Measurements from ENCODE around the gene COBL.

The COBL gene

DNA sequence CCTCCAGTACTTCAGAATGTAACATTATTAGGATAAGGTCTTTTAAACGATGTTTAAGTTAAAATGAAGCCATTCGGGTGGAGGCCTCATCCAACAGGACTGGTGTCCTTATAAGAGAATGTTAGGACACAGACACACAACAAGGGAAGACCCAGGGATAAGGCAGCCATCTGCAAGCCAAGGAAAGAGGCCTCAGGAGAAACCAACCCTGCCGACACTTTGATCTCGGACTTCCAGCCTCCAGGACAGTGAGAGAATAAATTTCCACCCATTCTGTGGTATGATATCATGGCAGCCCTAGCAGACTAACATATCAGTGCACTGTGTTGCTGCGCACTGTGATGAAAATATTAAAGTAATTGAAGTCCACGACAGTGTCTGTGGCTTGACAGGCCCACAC is 250.8 kb downstream of the COBL start:
- Histone ChIP-seq H3K36me3 (no peaks in the 10 kb centered on the region), H3K27ac (no peak overlapping the region)
- intact Hi-C loops (cut with DNase I; ENCODE audit: low total_unique reads), result loop anchor here (5.0 kb wide), 1 partner anchor 598 kb away; no protein-coding TSS in a partner anchor

DNA sequence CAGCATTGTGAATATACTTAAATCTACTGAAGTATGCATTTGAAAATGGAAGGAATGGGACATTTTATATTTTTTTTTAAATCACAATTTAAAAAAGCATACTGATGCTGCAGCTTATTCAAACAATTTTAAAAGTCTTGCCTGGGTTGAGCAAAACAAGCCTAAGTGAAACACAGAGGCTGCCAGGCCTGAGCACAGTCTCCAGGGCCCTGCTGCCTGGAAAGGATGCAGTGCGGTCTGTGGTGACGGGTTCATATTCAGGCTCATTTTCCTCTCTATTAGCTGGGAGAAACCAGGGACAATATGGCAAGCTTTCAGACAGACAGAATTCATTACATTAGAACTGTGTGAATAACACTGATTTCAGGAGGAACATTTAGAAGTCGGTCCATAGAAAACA is 251.9 kb downstream of the COBL start:
- no peak overlapping the region for H3K4me3 ChIP-seq
- H3K36me3 ChIP-seq, result no peaks in the 10 kb centered on the region
- no peaks in the 10 kb centered on the region for H3K27me3 ChIP-seq
- H3K4me1 ChIP-seq, result peaks cover 0 to 10% (median 0%) of the 10 kb centered on the region in 4 donors
- intact Hi-C loops (cut with DNase I; ENCODE audit: low total_unique reads), result loop anchor here (5.0 kb wide), 1 partner anchor 597 kb away; no protein-coding TSS in a partner anchor
- no peaks in the 10 kb centered on the region for H3K9me3 ChIP-seq
- no peak overlapping the region for H3K27ac ChIP-seq
- TF ChIP-seq, protein P1, sequence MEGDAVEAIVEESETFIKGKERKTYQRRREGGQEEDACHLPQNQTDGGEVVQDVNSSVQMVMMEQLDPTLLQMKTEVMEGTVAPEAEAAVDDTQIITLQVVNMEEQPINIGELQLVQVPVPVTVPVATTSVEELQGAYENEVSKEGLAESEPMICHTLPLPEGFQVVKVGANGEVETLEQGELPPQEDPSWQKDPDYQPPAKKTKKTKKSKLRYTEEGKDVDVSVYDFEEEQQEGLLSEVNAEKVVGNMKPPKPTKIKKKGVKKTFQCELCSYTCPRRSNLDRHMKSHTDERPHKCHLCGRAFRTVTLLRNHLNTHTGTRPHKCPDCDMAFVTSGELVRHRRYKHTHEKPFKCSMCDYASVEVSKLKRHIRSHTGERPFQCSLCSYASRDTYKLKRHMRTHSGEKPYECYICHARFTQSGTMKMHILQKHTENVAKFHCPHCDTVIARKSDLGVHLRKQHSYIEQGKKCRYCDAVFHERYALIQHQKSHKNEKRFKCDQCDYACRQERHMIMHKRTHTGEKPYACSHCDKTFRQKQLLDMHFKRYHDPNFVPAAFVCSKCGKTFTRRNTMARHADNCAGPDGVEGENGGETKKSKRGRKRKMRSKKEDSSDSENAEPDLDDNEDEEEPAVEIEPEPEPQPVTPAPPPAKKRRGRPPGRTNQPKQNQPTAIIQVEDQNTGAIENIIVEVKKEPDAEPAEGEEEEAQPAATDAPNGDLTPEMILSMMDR (IDR thresholded peaks at IDR 0.05), result no peak
- DNase-seq, result no peak

More for the DNA sequence above, 250.8 kb downstream of the COBL start:
- no peaks in the 10 kb centered on the region for H3K27me3 ChIP-seq
- H3K4me3 ChIP-seq, result no peak overlapping the region
- no peak for DNase-seq
- H3K9me3 ChIP-seq, result no peaks in the 10 kb centered on the region
- peaks cover 0 to 12% (median 0%) of the 10 kb centered on the region in 4 donors for H3K4me1 ChIP-seq
- TF ChIP-seq, protein P1 (IDR thresholded peaks at IDR 0.05), result no peak

DNA sequence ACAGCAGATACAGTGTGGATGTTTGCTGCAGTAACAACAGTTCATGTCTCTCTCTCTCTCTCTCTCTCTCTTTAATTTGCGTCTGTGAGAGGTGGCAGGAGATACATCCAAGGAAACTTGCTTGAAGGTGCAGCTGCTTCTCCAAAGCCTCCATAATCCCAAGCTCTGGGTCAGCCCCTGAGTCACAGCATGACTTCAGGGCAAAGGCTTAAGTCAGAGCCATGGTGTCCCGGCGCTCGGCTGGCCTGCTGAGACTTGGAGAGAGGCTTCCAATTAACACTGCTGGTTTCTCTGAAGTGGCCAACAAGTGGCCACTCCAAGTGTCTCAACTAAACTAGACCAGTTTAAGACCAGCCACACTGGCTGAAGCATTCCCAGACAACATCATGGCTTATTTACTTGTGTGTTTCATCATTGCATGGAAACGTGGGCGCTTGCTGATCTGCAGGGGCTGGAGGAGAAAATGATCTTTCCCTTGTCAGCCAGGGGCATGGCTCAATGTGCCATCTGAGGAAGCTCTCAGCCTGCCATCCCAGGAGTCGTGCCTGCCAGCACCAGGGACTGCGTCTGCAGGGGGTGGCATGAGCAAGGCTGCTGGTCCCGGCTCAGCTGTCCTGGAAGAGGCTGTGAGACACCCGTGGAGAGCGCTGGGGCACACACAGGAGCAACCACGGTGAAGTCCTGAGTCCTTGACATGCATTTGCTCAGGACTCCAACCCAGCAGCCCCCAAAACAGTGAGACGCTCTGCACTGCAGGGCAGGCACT is 254.2 kb downstream of the COBL start:
- H3K4me3 ChIP-seq, result no peak overlapping the region
- TF ChIP-seq, protein P1 (IDR thresholded peaks at IDR 0.05), result no peak
- H3K27me3 ChIP-seq, result no peaks in the 10 kb centered on the region
- H3K4me1 ChIP-seq, result no peaks in the 10 kb centered on the region
- intact Hi-C loops (cut with DNase I; ENCODE audit: low total_unique reads), result no loop called here
- no peak overlapping the region for H3K27ac ChIP-seq
- no peaks in the 10 kb centered on the region for H3K9me3 ChIP-seq
- no peak for DNase-seq
- H3K36me3 ChIP-seq, result no peaks in the 10 kb centered on the region

DNA sequence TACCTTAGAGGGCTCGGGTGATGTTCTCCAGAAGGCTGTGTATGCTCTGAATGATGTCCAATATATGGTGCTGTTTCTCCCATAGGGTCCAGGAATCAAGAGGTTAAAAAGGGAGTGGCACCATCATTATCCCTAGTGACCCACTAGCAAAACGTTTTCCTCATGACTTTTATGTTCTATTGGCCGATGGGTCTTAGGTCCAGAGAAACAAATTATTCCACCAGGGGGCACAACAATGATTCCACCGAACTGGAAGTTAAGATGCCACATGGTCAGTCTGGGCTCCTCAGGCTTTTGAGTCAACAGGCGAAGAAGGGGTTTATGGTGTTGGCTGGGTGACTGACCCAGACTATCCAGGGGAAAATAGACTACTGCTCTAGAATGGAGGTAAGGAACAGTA is 256.1 kb downstream of the COBL start:
- no peaks in the 10 kb centered on the region for H3K27me3 ChIP-seq
- intact Hi-C loops (cut with DNase I; ENCODE audit: low total_unique reads), result no loop called here
- no peaks in the 10 kb centered on the region for H3K4me1 ChIP-seq
- TF ChIP-seq, protein P1 (IDR thresholded peaks at IDR 0.05), result no peak
- no peaks in the 10 kb centered on the region for H3K36me3 ChIP-seq
- H3K9me3 ChIP-seq, result no peaks in the 10 kb centered on the region
- no peak overlapping the region for H3K4me3 ChIP-seq
- H3K27ac ChIP-seq, result no peak overlapping the region
- no peak for DNase-seq

DNA sequence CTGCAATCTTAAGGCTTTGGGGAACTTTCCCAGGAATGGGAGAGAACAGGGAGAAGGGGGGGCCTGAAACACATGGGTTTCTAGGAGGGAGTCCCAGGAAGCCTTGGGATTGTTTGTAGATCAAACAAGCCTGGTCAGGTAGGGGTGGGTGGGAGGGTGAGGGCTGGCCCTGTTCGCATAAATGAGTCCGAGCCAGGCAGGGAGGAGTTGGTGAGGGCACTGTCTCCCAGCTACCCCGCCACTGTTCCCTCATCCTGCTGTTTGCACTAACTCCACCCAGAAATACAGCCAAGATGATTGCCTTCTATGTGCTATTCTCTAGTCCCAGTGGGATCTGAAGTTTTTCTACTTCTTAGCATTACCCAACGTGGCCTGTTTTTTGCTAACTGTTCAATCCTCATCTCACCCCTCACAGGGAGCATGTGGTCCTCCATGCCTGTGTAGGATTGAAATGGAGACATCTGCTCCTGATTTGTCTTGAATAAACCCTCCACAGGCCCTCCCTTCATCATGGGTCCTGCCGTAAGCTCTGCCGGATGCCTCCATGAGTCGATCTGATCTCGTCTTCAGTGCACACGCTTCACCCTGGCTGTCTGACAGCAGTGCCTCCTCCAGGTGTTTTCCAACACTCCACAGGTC is 257.0 kb downstream of the COBL start:
- DNase-seq, result no peak
- Histone ChIP-seq H3K9me3 (no peaks in the 10 kb centered on the region), H3K4me1 (no peaks in the 10 kb centered on the region), H3K27ac (no peak overlapping the region), H3K4me3 (no peak overlapping the region), H3K36me3 (no peaks in the 10 kb centered on the region), H3K27me3 (no peaks in the 10 kb centered on the region)
- intact Hi-C loops (cut with DNase I; ENCODE audit: low total_unique reads), result no loop called here
- TF ChIP-seq, protein P1 (IDR thresholded peaks at IDR 0.05), result no peak
